ENCODE results near the gene MAST4.

GRCh38 chr5:67031692-67032091, 435.5 kb downstream of the MAST4 start:
- TF ChIP-seq, protein P1, sequence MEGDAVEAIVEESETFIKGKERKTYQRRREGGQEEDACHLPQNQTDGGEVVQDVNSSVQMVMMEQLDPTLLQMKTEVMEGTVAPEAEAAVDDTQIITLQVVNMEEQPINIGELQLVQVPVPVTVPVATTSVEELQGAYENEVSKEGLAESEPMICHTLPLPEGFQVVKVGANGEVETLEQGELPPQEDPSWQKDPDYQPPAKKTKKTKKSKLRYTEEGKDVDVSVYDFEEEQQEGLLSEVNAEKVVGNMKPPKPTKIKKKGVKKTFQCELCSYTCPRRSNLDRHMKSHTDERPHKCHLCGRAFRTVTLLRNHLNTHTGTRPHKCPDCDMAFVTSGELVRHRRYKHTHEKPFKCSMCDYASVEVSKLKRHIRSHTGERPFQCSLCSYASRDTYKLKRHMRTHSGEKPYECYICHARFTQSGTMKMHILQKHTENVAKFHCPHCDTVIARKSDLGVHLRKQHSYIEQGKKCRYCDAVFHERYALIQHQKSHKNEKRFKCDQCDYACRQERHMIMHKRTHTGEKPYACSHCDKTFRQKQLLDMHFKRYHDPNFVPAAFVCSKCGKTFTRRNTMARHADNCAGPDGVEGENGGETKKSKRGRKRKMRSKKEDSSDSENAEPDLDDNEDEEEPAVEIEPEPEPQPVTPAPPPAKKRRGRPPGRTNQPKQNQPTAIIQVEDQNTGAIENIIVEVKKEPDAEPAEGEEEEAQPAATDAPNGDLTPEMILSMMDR (IDR thresholded peaks at IDR 0.05; ENCODE audit: low read depth, low read length): no peak
- TF ChIP-seq EZH2phosphoT487 (IDR thresholded peaks at IDR 0.05; ENCODE audit: low read depth): no peak

All from OCI-LY3 (cell line).